DND-41 (cell line): ENCODE measurements around the gene SRGAP2C.
"Not testable (repeated sequence)": the region's sequence is repeated elsewhere in the genome, so short reads cannot be mapped to it uniquely, and the experiment has no call there.

Experiments
- CTCF ChIP-seq: IDR thresholded peaks from 2 replicates; pipeline ENCODE4 v1.5.1; 2012; ENCODE audit warnings: borderline replicate concordance, low read length, moderate library complexity, mild to moderate bottlenecking; ENCODE audit not compliant: poor library complexity, severe bottlenecking; ENCODE audit errors: extremely low read depth
- EZH2 ChIP-seq: IDR thresholded peaks from 3 replicates; pipeline ENCODE4 v1.6.1; 2012; ENCODE audit warnings: borderline replicate concordance, low read depth, mild to moderate bottlenecking, moderate library complexity, low read length, inconsistent platforms; ENCODE audit not compliant: severe bottlenecking

- TF ChIP-seq CTCF, EZH2: not testable (repeated sequence)
Measured at GRCh38 chr1:121226925-121227324, 42.1 kb downstream of the SRGAP2C start.
